ENCODE data around the gene KAT6B.
"Not testable (repeated sequence)": the region's sequence is repeated elsewhere in the genome, so short reads cannot be mapped to it uniquely, and the experiment has no call there.

The KAT6B gene

DNA sequence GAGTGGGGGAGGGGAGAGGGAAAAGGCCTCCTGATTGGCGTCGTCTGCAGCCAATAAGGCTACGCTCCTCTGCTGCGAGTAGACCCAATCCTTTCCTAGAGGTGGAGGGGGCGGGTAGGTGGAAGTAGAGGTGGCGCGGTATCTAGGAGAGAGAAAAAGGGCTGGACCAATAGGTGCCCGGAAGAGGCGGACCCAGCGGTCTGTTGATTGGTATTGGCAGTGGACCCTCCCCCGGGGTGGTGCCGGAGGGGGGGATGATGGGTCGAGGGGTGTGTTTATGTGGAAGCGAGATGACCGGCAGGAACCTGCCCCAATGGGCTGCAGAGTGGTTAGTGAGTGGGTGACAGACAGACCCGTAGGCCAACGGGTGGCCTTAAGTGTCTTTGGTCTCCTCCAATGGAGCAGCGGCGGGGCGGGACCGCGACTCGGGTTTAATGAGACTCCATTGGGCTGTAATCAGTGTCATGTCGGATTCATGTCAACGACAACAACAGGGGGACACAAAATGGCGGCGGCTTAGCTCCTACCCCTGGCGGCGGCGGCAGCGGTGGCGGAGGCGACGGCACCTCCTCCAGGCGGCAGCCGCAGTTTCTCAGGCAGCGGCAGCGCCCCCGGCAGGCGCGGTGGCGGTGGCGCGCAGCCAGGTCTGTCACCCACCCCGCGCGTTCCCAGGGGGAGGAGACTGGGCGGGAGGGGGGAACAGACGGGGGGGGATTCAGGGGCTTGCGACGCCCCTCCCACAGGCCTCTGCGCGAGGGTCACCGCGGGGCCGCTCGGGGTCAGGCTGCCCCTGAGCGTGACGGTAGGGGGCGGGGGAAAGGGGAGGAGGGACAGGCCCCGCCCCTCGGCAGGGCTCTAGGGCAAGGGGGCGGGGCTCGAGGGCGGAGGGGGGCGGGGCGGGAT is at the start of gene KAT6B:
KAT6B (plus strand) TSS at position 459 of the 903 bp plus-strand sequence. CDS start 16,258 bp downstream, outside the sequence.
- Histone ChIP-seq H3K4me3 (peak within 1 kb of the TSS; percentile 69), H3K9me3 (no peaks in the 10 kb centered on the region), H3K4me1 (peaks cover 14% of the 10 kb centered on the region), H3K36me3 (replicated peaks) (0 out of 2 replicates have a peak, but pooled peaks cover 3% of the 10 kb centered on the region), H3K27me3 (ENCODE audit: low read depth) (no peaks in the 10 kb centered on the region)
- in situ Hi-C loops (cut with MboI; ENCODE audit: low sequenced_read_pairs), result no loop called here
- peak; percentile 99 to 100 for DNase-seq (ENCODE audit: low spot score in 2 of 2)

GRCh38 chr10:74778436-74779094 is 47.8 kb upstream of the KAT6B start:
- no peak for DNase-seq (ENCODE audit: low spot score in 2 of 2)
- H3K4me1 ChIP-seq, result no peaks in the 10 kb centered on the region
- in situ Hi-C loops (cut with MboI; ENCODE audit: low sequenced_read_pairs), result no loop called here
- H3K27me3 ChIP-seq (ENCODE audit: low read depth), result no peaks in the 10 kb centered on the region
- peaks cover 4% of the 10 kb centered on the region; the same call in 1 of the 2 replicates for H3K9me3 ChIP-seq
- H3K4me3 ChIP-seq, result no peak overlapping the region
- H3K36me3 ChIP-seq (replicated peaks), result no peaks in the 10 kb centered on the region

DNA sequence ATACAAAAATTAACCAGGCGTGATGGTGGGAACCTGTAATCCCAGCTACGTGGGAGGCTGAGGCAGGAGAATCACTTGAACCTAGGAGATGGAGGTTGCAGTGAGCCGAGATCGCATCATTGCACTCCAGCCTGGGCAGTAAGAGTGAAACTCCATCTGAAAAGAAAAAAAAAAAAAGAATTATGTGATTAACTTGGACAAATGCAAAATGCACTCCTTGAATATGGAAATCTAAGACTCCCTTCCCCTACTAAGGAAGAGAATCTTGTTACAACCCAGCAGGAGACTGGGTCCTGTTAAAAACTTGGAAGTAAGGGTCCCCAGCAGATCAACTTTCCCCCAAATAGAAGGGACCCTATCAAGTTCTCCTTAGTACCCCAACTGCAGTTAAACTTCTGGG is 44.5 kb upstream of the KAT6B start:
- in situ Hi-C loops (cut with MboI; ENCODE audit: low sequenced_read_pairs); DNase-seq (ENCODE audit: low spot score in 2 of 2); H3K9me3 ChIP-seq; H3K27me3 ChIP-seq (ENCODE audit: low read depth); H3K4me1 ChIP-seq; H3K4me3 ChIP-seq; H3K36me3 ChIP-seq (replicated peaks): not testable (repeated sequence)

DNA sequence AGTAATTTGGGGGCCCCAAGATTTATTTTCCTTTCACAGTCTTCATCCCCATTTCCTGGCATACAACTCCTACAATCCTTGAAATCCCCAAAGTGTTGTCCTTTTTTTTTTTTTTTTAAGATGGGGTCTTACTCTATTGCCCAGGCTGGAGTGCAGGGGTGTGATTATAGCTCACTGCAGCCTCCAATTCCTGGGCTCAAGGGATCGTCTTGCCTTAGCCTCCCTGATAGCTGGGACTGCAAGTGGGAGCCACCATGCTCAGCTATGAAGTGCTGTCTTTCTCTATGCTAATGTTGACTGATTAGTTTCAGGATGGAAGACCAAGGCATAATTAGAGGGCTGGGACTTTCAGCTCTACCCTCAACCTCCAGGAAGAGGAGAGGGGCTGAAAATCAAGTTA is 41.9 kb upstream of the KAT6B start:
- Histone ChIP-seq H3K9me3 (no peaks in the 10 kb centered on the region; the same call in 1 of the 2 replicates), H3K27me3 (ENCODE audit: low read depth) (no peaks in the 10 kb centered on the region), H3K36me3 (replicated peaks) (no peaks in the 10 kb centered on the region), H3K4me1 (no peaks in the 10 kb centered on the region), H3K4me3 (no peak overlapping the region)
- in situ Hi-C loops (cut with MboI; ENCODE audit: low sequenced_read_pairs), result no loop called here
- no peak for DNase-seq (ENCODE audit: low spot score in 2 of 2)

- Histone ChIP-seq H3K4me3 (no peak overlapping the region), H3K4me1 (no peaks in the 10 kb centered on the region), H3K27me3 (ENCODE audit: low read depth) (no peaks in the 10 kb centered on the region), H3K9me3 (no peaks in the 10 kb centered on the region; the same call in 1 of the 2 replicates), H3K36me3 (replicated peaks) (no peaks in the 10 kb centered on the region)
- in situ Hi-C loops (cut with MboI; ENCODE audit: low sequenced_read_pairs), result no loop called here
- no peak for DNase-seq (ENCODE audit: low spot score in 2 of 2)
These were observed 40.3 kb upstream of the KAT6B start for GRCh38 chr10:74786126-74786525.

DNA sequence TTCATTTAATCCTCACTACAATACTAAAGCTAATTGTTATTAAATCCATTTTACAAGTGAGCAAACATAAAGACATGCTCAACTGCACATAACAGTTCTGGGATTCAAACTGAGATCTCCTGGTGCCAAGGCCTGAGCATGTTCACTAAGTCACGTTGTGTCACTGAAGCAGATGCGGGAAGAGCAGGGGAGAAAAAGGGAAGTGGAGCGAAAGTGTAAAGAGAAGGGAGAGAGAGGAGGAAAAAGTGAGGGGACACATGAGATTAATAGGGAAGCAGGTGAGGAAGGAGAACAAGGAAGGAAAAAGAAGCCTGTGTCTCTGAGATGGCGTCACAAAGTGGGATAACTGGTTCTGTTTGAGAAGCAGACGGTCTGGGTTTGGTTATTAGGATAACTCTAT is 38.9 kb upstream of the KAT6B start:
- in situ Hi-C loops (cut with MboI; ENCODE audit: low sequenced_read_pairs), result no loop called here
- H3K4me3 ChIP-seq, result no peak overlapping the region
- H3K9me3 ChIP-seq, result no peaks in the 10 kb centered on the region; the same call in 1 of the 2 replicates
- no peaks in the 10 kb centered on the region for H3K4me1 ChIP-seq
- no peaks in the 10 kb centered on the region for H3K27me3 ChIP-seq (ENCODE audit: low read depth)
- no peaks in the 10 kb centered on the region for H3K36me3 ChIP-seq (replicated peaks)
- no peak for DNase-seq (ENCODE audit: low spot score in 2 of 2)

DNA sequence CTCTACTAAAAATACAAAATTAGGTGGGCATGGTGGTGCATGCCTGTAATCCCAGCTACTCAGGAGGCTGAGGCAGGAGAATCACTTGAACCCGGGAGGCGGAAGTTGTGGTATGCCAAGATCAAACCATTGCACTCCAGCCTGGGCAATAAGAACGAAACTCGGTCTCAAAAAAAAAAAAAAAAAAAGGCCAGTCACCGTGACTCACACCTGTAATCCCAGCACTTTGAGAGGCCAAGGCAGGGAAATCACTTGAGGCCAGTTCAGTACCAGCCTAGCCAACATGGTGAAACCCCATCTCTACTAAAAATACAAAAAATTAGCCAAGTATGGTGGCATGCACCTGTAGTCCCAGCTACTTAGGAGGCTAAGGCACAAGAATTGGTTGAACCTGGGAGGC is 34.4 kb upstream of the KAT6B start:
- H3K27me3 ChIP-seq (ENCODE audit: low read depth); H3K9me3 ChIP-seq; H3K4me3 ChIP-seq; H3K36me3 ChIP-seq (replicated peaks); DNase-seq (ENCODE audit: low spot score in 2 of 2); in situ Hi-C loops (cut with MboI; ENCODE audit: low sequenced_read_pairs): not testable (repeated sequence)
- H3K4me1 ChIP-seq, result peaks cover 11% of the 10 kb centered on the region

DNA sequence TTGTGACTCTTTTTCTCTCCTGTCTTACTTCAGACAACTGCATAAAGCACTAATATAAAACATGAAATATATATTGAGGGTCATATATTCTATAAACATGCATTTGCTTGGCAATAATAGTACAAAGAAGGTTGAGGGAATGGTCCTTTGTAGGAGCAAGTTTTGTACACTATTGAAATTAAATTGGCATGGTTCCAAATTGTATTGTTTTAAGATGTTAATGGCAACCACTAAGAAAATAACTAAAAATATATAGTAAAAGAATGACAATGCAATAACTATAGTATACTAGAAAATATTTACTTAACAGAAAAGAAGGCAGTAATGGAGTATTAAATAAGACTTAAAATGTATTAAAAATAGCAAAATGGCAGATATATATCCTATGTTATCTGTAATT is 33.7 kb upstream of the KAT6B start:
- Histone ChIP-seq H3K4me1 (peaks cover 11% of the 10 kb centered on the region), H3K4me3 (no peak overlapping the region), H3K27me3 (ENCODE audit: low read depth) (peaks cover 8% of the 10 kb centered on the region), H3K36me3 (replicated peaks) (no peaks in the 10 kb centered on the region), H3K9me3 (no peaks in the 10 kb centered on the region)
- no peak for DNase-seq (ENCODE audit: low spot score in 2 of 2)
- in situ Hi-C loops (cut with MboI; ENCODE audit: low sequenced_read_pairs), result no loop called here

GRCh38 chr10:74793240-74793639 is 33.2 kb upstream of the KAT6B start:
- Histone ChIP-seq H3K4me1 (peaks cover 11% of the 10 kb centered on the region), H3K27me3 (ENCODE audit: low read depth) (peaks cover 10% of the 10 kb centered on the region)
- in situ Hi-C loops (cut with MboI; ENCODE audit: low sequenced_read_pairs); H3K36me3 ChIP-seq (replicated peaks); DNase-seq (ENCODE audit: low spot score in 2 of 2); H3K9me3 ChIP-seq; H3K4me3 ChIP-seq: not testable (repeated sequence)

- Histone ChIP-seq H3K9me3 (no peaks in the 10 kb centered on the region), H3K27me3 (ENCODE audit: low read depth) (peaks cover 12% of the 10 kb centered on the region), H3K36me3 (replicated peaks) (no peaks in the 10 kb centered on the region), H3K4me1 (peaks cover 11% of the 10 kb centered on the region), H3K4me3 (no peak overlapping the region)
- no peak for DNase-seq (ENCODE audit: low spot score in 2 of 2)
- in situ Hi-C loops (cut with MboI; ENCODE audit: low sequenced_read_pairs), result no loop called here
These were observed 31.9 kb upstream of the KAT6B start for GRCh38 chr10:74794531-74794930.

DNA sequence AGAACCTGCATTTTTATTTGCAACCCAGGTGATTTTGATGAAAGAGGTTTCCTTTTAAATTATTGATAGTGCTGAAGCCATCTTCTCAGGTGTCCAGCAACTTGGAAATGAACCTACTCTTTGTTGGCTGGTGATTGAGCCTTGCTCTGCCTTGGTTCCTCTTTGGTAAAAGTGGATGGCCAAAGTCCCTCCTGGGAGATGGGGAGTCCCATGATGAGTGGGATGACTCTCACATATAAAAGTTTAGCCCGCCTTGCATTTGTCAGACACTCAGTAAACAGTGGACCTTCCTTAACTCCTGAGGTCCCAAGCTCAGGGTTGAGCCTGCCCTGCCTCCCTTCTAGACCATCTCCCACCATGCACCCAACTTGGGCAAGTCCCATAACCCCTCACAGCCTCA is 28.9 kb upstream of the KAT6B start:
- in situ Hi-C loops (cut with MboI; ENCODE audit: low sequenced_read_pairs), result no loop called here
- Histone ChIP-seq H3K4me3 (no peak overlapping the region), H3K9me3 (no peaks in the 10 kb centered on the region), H3K27me3 (ENCODE audit: low read depth) (peaks cover 12% of the 10 kb centered on the region), H3K36me3 (replicated peaks) (no peaks in the 10 kb centered on the region), H3K4me1 (peaks cover 11% of the 10 kb centered on the region)
- no peak for DNase-seq (ENCODE audit: low spot score in 2 of 2)

GRCh38 chr10:74799721-74800221 is 26.6 kb upstream of the KAT6B start:
- Histone ChIP-seq H3K4me1 (peaks cover 11% of the 10 kb centered on the region), H3K4me3 (no peak overlapping the region), H3K36me3 (replicated peaks) (no peaks in the 10 kb centered on the region), H3K9me3 (no peaks in the 10 kb centered on the region), H3K27me3 (ENCODE audit: low read depth) (peaks cover 12% of the 10 kb centered on the region)
- no peak for DNase-seq (ENCODE audit: low spot score in 2 of 2)
- in situ Hi-C loops (cut with MboI; ENCODE audit: low sequenced_read_pairs), result no loop called here

DNA sequence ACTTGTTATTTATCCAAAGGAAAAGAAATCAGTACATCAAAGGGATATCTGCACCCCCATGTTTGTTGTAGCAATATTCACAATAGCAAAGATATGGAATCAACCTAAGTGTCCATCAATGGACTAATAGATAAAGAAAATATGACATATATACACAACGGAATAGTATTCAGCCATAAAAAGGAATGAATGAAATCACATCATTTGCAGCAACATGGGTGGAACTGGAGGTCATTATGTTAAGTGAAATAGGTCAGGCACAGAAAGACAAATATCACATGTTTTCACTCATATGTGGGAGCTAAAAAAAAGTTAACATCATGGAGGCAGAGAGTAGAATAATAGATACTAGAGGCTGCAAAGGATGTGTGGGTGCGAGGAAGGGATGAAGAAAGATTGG is 25.0 kb upstream of the KAT6B start:
- H3K27me3 ChIP-seq (ENCODE audit: low read depth), result peaks cover 12% of the 10 kb centered on the region
- in situ Hi-C loops (cut with MboI; ENCODE audit: low sequenced_read_pairs), result no loop called here
- peaks cover 1% of the 10 kb centered on the region; the same call in 1 of the 2 replicates for H3K4me1 ChIP-seq
- H3K36me3 ChIP-seq (replicated peaks), result no peaks in the 10 kb centered on the region
- H3K9me3 ChIP-seq, result no peaks in the 10 kb centered on the region
- H3K4me3 ChIP-seq, result no peak overlapping the region
- DNase-seq (ENCODE audit: low spot score in 2 of 2), result no peak

GRCh38 chr10:74808501-74808900 is 17.9 kb upstream of the KAT6B start:
- H3K9me3 ChIP-seq, result no peaks in the 10 kb centered on the region
- in situ Hi-C loops (cut with MboI; ENCODE audit: low sequenced_read_pairs), result no loop called here
- no peak for DNase-seq (ENCODE audit: low spot score in 2 of 2)
- H3K4me3 ChIP-seq, result no peak overlapping the region
- H3K4me1 ChIP-seq, result no peaks in the 10 kb centered on the region
- H3K27me3 ChIP-seq (ENCODE audit: low read depth), result no peaks in the 10 kb centered on the region
- H3K36me3 ChIP-seq (replicated peaks), result no peaks in the 10 kb centered on the region
